ENCODE data around the gene SUGCT. TPM values are rescaled to one million over a fixed set of nuclear protein-coding genes. Genes with fewer than 3 reads are reported as not detected.

Gene SUGCT
- total RNA-seq (2022) (9.9 and 12.2 TPM in 2 replicates), Bru-seq, nascent RNA (percentile 56 among the genes with signal in this experiment), BruChase-seq, experiment 1, labeled RNA remaining after a 2-hour chase (percentile 57 among the genes with signal in this experiment), BruChase-seq, experiment 2, labeled RNA remaining after a 6-hour chase (percentile 48 among the genes with signal in this experiment)
- long read RNA-seq, partial matches to known transcripts, result 2 of 7 reads
- long read RNA-seq, other reads (novel, unspliced or antisense), result 5 of 7 reads

DNA sequence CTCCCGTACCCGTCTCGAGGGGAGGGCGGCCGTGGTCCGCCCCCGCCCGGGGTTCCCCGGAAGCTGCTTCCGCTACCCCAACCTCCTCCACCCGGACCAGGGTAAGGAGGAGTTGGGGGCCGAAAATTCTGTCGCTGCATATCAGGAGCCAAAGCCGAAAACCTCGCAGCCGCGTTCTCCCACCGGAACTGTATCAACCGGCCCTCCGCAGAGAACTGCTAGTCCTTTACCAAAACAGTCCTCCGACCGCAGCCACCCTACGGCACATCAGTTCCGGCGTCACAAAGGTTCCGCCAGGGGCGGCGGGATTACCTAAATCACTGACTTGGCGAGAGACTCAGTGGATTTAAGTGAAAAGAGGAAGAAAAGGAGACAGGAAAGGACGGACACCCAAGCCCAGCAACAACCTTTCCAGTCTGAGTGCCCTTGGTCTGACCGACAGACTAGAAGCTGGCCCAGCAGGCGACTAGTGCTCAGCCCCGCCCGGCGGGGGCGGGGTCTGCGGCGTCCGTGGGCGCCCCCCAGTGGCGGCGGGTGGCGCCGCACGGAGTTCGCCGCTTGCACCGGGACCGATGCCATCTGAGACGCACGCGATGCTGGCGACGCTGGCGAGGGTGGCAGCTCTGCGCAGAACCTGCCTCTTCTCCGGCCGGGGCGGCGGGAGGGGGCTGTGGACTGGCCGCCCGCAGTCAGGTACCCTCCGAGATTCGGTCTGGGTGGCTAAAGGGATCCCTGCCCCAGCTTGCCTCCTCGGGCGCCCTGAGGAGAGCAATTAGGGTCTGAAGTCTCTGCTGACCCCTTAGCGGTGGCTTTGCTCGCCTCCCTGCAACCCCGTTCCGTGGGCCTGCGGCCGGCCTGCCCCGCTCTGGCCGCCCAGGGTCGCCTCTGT is at the start of gene SUGCT, which contains the start of gene MPLKIP:
Gene SUGCT, plus strand, starts transcription at position 578 of the 889 bp plus-strand sequence.
Gene MPLKIP, minus strand, starts transcription at position 195 of the 889 bp plus-strand sequence. Its CDS starts 55 bp downstream, at position 140.
- Histone ChIP-seq H3K9me3 (no peaks in the 10 kb centered on the region), H3K4me1 (peaks cover 9% of the 10 kb centered on the region), H3K4me3 (ENCODE audit: low read depth, low read length) (peak within 1 kb of the TSS; percentile 89), H3K36me3 (ENCODE audit: control insufficient read depth, insufficient read depth, low read length) (no peaks in the 10 kb centered on the region), H3K27me3 (replicated peaks; ENCODE audit: control insufficient read depth, insufficient read depth, low read length) (no peaks in the 10 kb centered on the region)
- Mint-ChIP-seq H3K4me1 (ENCODE audit: low read depth, unreplicated experiment) (no peaks in the 10 kb centered on the region), H3K4me3 (ENCODE audit: unreplicated experiment) (peak within 1 kb of the TSS; percentile 92), H3K27me3 (ENCODE audit: insufficient read depth, unreplicated experiment) (no peaks in the 10 kb centered on the region), H3K9me3 (ENCODE audit: unreplicated experiment) (no peaks in the 10 kb centered on the region), H3K36me3 (ENCODE audit: insufficient read depth, unreplicated experiment) (peaks cover 5% of the 10 kb centered on the region), H3K27ac (ENCODE audit: unreplicated experiment) (peak within 1 kb of the TSS; percentile 92)
- intact Hi-C loops (cut with micrococcal nuclease; ENCODE audit: unreplicated experiment), result loop anchor here (1.0 to 2.0 kb wide), 2 partner anchors 186 to 238 kb away; no protein-coding TSS in a partner anchor
- BruUV-seq (replicated peaks), result no TSS peak
- TF ChIP-seq, protein P1, sequence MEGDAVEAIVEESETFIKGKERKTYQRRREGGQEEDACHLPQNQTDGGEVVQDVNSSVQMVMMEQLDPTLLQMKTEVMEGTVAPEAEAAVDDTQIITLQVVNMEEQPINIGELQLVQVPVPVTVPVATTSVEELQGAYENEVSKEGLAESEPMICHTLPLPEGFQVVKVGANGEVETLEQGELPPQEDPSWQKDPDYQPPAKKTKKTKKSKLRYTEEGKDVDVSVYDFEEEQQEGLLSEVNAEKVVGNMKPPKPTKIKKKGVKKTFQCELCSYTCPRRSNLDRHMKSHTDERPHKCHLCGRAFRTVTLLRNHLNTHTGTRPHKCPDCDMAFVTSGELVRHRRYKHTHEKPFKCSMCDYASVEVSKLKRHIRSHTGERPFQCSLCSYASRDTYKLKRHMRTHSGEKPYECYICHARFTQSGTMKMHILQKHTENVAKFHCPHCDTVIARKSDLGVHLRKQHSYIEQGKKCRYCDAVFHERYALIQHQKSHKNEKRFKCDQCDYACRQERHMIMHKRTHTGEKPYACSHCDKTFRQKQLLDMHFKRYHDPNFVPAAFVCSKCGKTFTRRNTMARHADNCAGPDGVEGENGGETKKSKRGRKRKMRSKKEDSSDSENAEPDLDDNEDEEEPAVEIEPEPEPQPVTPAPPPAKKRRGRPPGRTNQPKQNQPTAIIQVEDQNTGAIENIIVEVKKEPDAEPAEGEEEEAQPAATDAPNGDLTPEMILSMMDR (IDR thresholded peaks at IDR 0.05; ENCODE audit: insufficient read depth in 1 of 2, low read depth in 1 of 2, low read length in 1 of 2, severe bottlenecking in 1 of 2, unreplicated experiment in 1 of 2), result peak; percentile 62 to 97
- DNase-seq, result peak; percentile 85 to 88
- CTCF ChIA-PET, result interaction anchor here (0.6 to 1.9 kb wide), 2 partner anchors 82 to 238 kb away, joined by 3 to 4 read pairs; no protein-coding TSS in a partner anchor
- POLR2A ChIA-PET, result no interaction called here

DNA sequence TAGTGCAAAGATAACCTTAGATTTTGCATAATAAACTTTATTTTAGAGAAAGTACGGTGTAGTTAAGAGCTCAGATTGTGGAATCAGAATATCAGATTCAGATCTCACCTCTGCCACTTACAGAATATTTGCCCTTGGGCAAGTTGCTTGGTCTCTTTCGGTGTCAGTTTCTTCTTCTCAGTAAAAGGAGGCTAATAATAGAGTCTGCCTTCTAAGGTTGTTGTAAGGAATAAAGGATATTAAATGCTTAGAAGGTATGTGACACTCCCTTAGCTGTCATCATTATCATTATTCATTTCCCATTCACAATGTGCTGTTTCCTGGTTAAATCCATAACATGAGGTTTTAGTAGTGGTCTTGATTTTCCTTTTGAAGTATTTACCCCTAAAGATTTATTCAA is 42.6 kb upstream of the SUGCT start:
- POLR2A ChIA-PET, result no interaction called here
- no peaks in the 10 kb centered on the region for H3K4me1 Mint-ChIP-seq (ENCODE audit: low read depth, unreplicated experiment)
- CTCF ChIA-PET, result no interaction called here
- H3K27me3 Mint-ChIP-seq (ENCODE audit: insufficient read depth, unreplicated experiment), result no peaks in the 10 kb centered on the region
- intact Hi-C loops (cut with micrococcal nuclease; ENCODE audit: unreplicated experiment), result no loop called here
- Histone ChIP-seq H3K27me3 (replicated peaks; ENCODE audit: control insufficient read depth, insufficient read depth, low read length) (no peaks in the 10 kb centered on the region), H3K9me3 (no peaks in the 10 kb centered on the region), H3K4me3 (ENCODE audit: low read depth, low read length) (no peak overlapping the region), H3K36me3 (ENCODE audit: control insufficient read depth, insufficient read depth, low read length) (no peaks in the 10 kb centered on the region), H3K4me1 (peaks cover 8% of the 10 kb centered on the region; the same call in 1 of the 2 replicates)
- no peaks in the 10 kb centered on the region for H3K9me3 Mint-ChIP-seq (ENCODE audit: unreplicated experiment)
- no peak for DNase-seq
- H3K4me3 Mint-ChIP-seq (ENCODE audit: unreplicated experiment), result no peak overlapping the region
- peaks cover 73% of the 10 kb centered on the region for H3K36me3 Mint-ChIP-seq (ENCODE audit: insufficient read depth, unreplicated experiment)
- TF ChIP-seq, protein P1 (IDR thresholded peaks at IDR 0.05; ENCODE audit: insufficient read depth in 1 of 2, low read depth in 1 of 2, low read length in 1 of 2, severe bottlenecking in 1 of 2, unreplicated experiment in 1 of 2), result no peak
- H3K27ac Mint-ChIP-seq (ENCODE audit: unreplicated experiment), result no peak overlapping the region
- BruUV-seq (replicated peaks), result no TSS peak

DNA sequence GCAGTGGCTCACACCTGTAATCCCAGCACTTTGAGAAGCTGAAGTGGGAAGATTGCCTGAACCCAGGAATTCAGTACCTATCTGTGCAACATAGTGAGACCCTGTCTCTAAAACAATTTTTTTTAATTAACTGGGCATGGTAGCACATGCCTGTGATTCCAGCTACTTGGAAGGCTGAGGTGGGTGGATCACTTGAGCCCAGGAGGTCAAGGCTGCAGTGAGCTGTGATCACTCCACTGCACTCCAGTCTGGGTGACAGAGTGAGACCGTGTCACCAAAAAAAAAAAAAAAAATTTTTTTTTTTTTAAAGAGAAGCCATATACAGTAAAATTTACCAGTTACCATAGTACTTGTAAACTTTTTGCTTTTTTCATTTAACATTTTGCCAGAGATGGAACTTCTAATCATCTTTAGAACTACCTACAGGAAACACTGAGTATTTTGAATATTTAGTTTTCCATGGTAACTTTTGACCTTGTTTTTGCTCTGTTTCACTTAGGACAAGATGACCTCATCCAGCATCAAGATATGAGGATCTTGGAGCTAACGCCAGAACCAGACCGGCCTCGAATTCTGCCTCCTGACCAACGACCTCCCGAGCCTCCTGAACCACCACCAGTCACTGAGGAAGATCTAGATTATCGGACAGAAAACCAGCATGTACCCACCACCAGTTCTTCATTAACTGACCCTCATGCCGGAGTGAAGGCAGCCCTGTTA is 41.0 kb upstream of the SUGCT start:
- TF ChIP-seq, protein P1 (IDR thresholded peaks at IDR 0.05; ENCODE audit: insufficient read depth in 1 of 2, low read depth in 1 of 2, low read length in 1 of 2, severe bottlenecking in 1 of 2, unreplicated experiment in 1 of 2), result no peak
- Histone ChIP-seq H3K27me3 (replicated peaks; ENCODE audit: control insufficient read depth, insufficient read depth, low read length) (no peaks in the 10 kb centered on the region), H3K4me1 (peaks cover 13% of the 10 kb centered on the region), H3K4me3 (ENCODE audit: low read depth, low read length) (no peak overlapping the region), H3K9me3 (no peaks in the 10 kb centered on the region), H3K36me3 (ENCODE audit: control insufficient read depth, insufficient read depth, low read length) (no peaks in the 10 kb centered on the region)
- intact Hi-C loops (cut with micrococcal nuclease; ENCODE audit: unreplicated experiment), result no loop called here
- no peak for DNase-seq
- peaks cover 4% of the 10 kb centered on the region for H3K4me1 Mint-ChIP-seq (ENCODE audit: low read depth, unreplicated experiment)
- H3K9me3 Mint-ChIP-seq (ENCODE audit: unreplicated experiment), result no peaks in the 10 kb centered on the region
- POLR2A ChIA-PET, result no interaction called here
- no peak overlapping the region for H3K27ac Mint-ChIP-seq (ENCODE audit: unreplicated experiment)
- CTCF ChIA-PET, result interaction anchor here (0.7 kb wide), 1 partner anchor 42 kb away, joined by 7 read pairs; no protein-coding TSS in a partner anchor
- BruUV-seq (replicated peaks), result no TSS peak
- peaks cover 67% of the 10 kb centered on the region for H3K36me3 Mint-ChIP-seq (ENCODE audit: insufficient read depth, unreplicated experiment)
- no peaks in the 10 kb centered on the region for H3K27me3 Mint-ChIP-seq (ENCODE audit: insufficient read depth, unreplicated experiment)
- H3K4me3 Mint-ChIP-seq (ENCODE audit: unreplicated experiment), result no peak overlapping the region
